G401.6 (cell line): ENCODE measurements around the gene MYO1E.
A peak's percentile ranks its signal among the peaks of the same experiment; 100 is the strongest.

Source experiments
- FAIRE-seq: peaks from 2 replicates; lab custom pipeline; 2012; peaks lifted over from hg19 to GRCh38; lab: Jason Lieb, UNC

MYO1E gene

DNA sequence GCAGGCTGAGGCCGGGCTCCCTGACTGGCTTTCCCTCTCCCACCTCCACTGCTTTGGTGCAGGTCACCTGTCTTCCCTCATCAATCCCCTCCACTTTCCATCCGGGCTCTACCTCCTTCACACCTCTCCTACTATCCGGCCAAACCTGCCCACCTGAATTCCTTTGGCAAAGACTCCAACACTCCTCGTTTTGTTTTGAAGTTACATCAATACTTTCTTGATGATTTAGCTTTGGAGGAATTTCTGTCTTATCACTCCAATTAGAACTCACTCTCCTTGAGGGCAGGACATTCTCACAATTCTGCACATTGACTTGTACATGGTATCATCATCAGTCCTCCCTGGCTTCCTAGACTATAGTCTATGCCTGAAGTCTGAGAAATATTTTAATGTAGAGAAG lies 145.7 kb downstream of the MYO1E start:
- FAIRE-seq, result no peak

DNA sequence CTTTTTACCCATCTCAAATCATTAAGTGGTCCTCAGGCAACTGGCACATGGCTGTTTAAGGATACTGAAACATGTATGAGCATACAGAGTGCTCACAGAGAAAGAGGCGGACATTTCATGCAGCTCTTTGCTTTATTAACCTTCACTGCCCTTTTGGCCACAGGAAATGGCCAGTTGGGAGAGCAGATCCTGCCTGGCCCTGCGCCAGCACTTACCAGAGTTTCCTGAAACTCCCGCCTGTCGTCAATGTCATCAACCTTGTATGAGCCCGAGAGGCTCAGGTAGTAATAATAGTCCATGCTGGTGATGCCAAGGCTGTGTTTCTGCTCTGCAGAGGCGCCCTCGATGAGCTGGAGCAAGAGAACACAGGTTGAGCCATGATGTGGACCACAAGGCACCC lies 148.2 kb downstream of the MYO1E start:
- no peak for FAIRE-seq

DNA sequence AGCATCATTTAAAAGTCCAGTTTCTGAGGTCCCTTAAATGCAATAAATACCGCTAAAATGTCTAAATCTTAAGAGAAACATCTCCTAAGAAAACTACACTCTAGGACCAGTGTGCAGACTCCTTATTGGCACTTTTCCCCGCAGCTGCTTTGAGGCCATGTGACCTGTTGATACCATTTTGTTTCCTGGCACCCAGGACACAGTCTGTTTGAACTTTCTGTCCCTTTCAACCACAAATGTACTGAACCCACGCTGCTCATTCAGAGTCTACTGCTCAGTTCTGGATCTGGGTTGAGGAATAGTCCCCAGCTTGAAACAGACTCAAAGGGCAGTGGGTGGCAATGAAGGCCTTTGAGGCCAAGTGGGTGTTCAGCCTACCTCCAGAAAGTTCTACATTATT lies 148.9 kb downstream of the MYO1E start:
- no peak for FAIRE-seq

DNA sequence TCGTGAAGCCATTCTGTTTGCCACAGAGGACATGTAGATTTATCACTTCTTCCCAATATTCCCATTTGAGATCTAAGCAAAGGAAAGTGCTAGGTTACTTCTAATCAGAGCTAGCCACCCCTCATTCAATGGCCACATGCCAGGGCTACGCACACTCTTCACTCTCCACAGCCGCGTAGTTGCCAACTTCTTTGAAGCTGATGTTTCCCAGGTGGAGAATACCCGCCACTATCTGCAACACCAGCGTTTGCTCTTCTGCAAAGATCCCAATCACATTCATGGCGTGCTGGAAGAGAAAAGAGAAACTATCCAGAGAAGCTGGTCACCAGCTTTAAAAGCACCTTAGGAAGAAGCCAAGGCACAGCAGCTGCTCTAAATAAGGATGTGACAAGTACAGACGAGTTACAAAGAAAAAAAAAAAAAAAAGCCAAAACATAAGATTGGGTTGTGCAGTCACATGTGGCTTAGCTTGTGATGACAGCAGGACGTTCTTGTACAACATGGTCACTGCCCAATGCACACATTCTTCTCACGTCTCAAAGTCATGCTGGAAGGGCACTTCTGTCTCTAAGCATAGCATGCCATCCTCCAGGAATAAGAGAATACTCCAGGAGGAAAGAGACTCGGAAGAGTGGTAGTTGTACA lies 149.6 kb downstream of the MYO1E start:
- FAIRE-seq, result no peak

DNA sequence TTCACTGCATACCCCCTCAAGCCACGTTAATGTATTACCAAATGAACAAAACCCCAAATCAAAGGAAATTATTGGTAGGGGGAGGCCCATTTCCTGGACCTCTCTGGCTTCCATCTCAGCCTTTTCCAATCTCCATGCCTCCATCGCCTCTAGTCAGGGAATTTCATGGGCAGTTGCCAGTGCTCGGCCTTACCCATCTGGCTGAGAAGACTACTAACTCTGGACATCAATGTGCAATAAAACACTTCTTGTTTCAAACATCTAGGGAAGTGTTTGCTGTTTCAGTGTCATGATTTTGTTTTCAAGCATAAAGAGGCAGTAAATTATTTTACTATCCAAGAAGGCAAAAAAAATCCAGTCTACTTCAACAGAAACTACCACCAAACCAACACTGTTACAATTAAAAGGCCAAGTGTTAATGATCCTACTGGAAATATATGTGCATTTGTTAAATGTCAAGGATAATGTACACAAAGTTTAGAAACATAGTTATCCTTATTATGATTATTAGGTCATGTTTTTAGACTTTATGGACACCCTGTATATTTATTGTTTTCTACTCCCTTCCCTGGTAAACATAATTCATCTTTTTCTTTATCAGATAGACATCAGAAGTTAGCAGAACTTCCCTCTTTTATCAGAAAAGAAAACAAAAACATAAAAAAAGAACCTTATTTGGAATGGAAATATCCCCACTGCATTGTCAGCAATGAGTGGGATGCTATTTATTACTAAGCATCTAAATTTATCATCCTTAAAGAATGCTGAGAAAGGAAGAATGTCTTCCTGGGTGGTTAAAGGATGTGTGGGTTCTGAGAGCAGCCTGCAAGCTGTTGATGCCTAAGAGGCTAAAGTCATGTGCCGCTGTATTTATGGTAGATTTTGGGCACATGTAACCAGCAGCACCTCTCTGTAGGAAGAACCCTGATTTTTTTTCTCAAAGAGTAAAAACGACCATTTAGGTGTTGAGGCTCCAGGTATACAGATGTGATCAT lies 150.9 kb downstream of the MYO1E start:
- no peak for FAIRE-seq

DNA sequence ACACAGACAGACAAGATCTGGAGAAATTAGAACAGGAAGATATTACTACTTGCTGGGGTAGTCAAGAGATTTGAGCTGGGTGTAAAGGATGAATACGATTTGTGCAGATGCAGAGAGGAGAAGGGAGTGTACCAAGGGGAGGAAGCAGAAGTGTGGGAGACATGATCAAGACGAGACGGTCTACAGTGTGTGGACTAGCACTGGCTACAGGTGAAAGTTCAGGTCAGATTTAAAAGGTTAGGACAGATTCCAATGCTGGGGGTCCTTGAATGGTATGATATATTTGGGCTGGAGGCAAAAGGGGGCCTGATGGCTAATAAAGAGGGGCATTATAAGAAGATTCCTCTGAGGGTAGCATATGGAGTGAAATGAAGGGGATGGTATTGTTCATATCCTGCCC lies 154.0 kb downstream of the MYO1E start:
- no peak for FAIRE-seq

DNA sequence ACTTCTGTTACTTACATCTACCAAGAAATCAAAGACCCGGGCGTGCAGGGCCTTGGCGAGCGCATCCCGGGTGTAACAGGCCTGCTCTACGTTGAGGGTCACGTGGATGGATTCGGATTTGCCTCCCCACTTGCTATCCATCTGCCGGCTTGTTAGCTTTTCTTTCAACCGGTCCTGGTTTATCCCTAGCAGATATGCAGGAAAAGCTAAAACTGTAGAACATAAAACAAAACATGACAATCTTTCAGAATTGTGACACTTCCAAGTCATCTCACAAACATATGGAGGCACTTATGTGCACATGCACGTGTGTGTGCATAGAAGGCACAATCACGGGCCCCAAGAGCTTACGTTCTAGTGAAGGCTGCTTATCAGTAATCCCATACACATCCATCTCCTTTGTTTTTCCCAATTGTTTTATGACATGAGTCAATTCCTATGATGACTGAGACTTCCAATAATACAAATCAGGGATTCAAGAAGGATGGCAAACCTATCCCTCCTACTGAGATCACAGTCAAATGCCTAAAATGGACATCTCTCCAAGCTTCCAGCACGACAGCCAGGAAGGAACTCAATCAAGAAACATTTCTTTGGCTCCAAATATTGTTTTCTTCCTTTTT lies 154.7 kb downstream of the MYO1E start:
- FAIRE-seq, result no peak

DNA sequence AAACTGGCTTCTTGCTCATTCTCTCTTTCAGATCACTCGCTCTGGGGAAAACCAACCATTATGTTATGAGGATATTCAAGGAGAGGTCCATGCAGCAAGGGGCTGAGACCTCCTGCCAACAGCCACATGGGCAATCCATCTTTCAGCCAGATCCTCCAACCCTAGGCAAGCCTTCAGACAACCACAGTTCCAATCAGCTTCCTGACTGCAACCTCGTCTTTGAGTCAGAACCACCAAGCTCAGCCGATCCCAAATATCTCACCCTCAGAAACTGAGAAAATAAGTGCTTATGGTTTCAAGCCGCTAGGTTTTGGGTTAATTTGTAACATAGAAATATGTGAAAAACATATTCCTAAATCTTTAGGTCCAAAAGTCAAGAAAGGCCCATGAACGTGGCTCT lies 155.8 kb downstream of the MYO1E start:
- FAIRE-seq, result no peak

DNA sequence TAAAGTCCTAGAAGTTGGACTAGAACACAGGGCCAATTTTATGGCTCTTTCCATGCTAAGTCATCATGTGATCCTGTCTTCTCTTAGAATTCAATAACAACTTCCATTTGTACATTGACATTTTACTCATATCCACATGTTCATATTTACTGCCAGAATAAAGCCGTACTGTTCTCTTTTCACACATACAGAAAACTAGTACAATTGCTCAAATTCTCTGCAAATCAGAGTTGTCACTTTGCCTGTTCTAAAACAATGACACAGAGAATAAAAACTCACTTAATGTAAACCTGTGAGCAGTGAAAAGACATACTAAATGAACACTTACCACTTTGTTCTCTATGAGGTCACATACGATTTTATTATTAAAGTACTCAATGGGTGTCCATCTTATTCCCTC lies 162.5 kb downstream of the MYO1E start:
- FAIRE-seq, result no peak

DNA sequence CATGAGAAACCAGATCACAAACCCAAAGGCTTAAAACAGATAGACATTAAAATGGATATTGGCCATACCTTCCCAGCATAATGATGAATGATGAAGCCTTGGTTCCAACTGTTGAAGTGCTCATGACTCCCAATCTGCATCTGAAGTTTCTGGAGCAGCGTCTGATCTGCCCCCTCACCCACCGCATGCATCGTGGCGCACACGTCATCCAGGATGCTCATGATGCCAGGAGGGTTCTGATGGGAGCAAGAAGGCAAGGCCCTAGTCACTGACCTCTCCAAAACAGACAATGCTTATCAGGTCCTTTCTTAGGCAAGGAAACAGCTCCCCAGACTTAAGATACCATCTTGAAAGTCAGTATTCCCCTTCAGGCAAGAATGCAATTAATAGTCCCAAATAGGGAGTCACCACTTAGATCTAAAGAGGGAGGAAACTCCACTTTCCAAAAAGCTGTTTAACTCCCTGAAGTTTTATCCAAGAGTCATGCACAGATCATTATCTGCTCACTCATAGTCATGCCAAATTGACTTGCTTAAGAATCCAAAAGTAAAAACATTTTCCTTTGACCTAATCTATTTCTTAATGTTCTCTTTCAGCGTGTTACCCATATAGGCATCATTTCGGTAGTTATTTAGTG lies 163.9 kb downstream of the MYO1E start:
- FAIRE-seq, result no peak

DNA sequence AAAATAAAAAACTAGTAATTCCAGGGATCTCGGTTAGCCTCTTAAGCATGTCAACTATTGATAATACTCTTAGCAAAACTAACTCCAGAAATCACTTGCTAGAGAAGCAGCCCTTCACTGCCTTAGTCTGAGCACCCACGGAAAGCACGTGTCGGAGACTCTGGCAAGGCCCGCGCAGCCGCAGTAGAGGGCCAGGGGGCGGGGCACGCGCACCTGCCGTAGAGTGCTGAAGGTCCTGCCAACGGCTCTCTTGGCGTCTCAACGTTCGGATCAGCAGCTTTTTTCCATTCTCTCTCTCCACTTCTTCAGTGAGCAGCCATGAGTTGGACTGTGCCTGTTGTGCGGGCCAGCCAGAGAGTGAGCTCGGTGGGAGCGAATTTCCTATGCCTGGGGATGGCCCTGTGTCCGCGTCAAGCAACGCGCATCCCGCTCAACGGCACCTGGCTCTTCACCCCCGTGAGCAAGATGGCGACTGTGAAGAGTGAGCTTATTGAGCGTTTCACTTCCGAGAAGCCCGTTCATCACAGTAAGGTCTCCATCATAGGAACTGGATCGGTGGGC lies 166.0 kb downstream of the MYO1E start, which contains the start of gene LDHAL6B:
LDHAL6B (plus strand) TSS at position 221 of the 561 bp plus-strand sequence; CDS start at position 319, 98 bp downstream.
- no peak for FAIRE-seq

DNA sequence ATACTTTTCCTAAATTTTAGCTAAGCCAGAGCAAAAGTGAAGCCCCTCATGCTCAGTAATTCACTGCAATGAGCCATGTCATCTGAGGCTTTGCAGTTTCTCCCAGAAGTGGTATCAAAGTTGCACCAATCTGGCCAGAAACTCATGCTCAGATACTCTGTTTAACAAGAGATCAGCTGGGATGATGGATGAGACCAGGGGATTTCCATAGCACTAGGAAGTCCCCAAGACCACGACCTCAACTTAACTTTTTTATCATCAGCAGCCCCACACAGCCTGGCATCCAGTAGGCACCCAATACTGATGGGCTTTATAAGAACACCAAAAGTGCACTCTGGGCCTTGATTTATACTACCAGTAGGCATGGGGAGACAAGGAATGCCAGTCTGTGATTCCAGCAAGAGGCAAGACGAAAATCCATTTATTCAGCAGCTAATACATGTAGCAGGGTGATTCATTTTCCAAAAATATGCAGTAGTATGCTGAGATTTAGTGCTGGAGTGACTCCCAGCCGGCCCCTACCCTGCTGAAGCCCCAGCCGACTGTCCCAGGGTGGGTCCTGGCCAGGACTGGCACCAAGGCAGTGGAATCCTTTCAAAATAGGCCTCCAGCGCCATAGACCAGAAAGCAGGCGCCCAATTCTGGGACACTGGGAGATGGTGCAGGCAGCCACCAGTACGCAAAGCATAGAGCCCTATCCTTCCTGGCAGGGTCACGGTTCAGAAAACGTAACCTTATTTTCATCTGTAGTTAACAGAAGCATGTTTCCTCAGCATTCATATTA lies 166.6 kb downstream of the MYO1E start:
- FAIRE-seq, result no peak

DNA sequence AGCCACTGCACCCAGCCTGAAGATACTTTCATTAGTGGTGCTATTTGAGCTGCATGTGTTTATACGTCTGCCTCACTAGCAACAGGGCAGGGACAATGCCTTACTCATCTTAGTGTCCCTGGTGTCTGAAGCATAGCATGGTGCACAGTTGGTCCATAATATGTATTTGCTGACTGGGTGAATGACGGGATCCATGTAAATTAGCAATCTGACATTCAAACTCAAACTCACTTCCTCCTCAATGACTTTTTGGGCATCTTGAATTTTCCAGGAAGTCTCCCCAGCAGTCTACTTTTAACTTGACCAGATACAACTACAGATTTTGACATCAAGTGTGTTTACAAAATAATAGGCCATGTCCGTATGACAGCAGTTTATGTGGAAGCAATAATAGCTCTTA lies 169.0 kb downstream of the MYO1E start:
- no peak for FAIRE-seq

DNA sequence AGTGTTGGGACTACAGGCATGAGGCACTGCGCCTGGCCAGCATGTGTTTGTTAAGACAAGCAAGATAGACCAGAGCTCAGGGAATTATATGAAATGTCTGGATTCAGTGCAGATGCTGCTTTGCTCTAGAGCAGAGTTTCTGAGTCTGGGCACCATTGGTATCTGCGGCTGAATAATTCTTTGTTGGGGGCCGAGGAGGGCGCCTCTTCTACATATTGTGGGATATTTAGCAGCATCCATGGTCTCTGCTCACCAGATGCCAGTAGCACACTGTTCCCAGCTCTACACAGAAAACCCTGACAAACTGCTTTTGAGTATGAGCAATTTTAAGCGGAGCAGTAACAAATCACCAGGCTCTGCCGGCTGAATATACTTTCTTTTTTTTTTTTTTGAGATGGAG lies 169.7 kb downstream of the MYO1E start:
- FAIRE-seq, result no peak

DNA sequence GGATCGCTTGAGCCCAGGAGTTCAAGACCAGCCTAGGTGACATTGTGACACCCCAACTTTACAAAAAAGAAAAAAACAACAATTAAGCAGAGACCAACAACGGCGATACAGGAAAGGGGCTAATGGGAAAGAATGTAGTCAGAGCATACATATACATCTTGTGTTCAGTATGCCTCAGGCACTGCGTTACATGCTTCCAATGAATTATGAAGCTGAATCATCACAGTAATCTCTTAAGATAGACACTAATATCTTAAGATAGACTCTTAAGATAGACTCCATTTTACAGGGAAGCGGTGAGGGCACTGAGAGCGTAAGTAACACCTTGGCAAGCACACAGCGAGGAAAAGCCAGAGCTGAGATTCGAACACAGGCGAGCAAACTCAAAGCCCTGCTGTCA lies 172.1 kb downstream of the MYO1E start:
- no peak for FAIRE-seq

DNA sequence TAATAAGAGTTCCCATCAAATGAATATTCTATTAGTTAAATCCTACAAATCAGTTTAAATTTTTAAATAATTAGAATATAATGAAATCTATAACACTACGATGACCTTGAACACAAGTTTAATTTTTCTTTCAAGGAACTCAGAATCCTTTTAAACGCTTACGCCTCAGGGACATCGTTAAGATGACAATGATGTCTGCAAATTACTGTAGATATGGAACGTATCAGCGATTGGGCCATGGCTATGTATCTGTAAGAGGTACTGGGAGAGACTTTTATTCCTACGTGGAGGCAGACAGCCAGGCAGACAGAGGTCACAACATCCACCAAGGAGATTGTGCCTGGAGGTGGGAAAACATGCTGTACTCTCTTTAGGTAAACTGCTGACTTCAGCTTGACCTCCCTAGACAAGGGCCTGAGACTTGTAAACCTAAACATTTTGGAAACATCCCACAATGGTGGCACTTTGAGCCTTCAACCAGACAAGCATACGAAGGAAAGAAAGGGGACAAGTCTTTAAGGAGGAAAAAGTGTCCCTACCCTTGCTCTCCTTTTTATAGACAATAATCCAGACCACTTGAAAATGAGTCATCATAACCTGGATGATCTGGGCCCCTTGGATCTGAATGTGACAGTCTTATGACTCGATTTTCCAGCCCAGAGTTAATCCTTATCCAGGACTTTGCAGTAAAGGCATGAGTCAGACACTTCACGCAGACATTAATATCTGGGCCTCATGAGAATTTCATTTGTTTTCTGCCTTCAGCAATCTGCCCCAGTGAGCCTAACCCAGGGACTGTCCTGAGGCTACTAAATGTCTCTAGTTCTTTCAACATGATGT lies 172.8 kb downstream of the MYO1E start:
- peak; percentile 65 for FAIRE-seq

DNA sequence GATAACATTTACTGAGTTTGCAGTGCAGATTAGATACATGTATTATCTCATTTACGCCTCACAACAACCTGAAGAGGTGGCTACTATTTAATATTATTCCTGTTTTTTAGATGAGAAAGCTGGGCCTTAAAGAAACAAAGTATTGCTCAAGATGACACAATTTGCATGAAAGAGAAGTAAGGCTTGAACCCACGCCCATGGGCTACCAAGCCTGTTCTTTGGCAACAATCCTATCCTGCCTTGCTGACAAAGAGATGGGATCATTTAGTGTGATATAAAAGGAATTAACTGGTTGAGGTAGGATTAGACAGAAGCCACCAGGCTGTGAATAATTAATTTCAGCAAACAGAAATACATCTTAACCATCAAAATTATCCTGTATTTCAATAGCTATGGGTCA lies 175.2 kb downstream of the MYO1E start:
- FAIRE-seq, result no peak

DNA sequence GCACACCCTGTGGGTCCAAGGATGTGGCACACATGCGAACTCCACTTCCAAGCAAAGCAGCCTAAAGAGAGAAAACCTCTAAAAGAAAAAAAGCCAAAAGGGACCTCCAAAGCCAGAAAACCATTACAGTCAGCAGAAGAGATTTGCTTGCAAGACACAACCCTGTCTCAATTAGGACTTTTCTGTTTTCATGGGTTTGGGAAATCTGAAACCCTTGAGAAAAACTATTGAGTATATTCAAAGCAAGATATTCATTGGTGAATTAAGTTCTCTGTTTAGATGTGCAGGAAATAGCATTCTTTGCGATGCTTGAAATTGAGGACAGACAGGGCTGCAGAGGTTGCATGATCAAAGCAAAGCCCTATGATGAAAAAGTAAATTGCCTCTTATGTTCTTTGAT lies 176.3 kb downstream of the MYO1E start:
- FAIRE-seq, result no peak

DNA sequence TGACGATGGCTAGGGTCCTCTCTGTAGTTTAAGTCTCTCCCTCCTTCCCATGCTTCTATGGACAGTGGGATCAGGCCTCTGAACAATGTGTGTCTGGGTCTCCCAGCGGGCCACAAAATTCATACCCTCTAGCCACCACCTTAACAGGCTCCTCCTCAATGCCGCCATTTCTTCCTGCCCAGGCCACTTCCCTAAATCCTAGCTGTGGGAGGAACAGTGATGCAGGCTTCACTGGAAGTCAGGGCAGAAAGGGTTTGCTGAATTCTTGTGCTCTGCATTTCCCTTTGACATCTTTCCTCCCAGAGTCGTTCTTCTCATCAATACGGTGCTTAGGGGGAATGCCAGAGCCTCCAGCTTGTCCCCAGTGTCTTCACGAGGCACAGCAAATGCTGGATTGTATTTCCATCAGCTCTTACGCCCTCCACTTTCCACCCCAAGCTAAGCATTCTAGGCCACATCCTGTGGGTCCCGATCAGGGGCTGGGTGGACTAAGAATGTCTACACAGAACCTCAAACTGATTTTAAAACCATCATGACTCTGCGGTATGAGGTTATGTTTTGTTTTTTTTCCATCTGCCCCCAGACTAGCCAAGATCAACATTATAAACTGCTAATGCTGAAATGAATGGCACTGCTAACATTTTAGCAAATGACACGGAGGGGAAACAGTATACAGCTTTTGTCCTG lies 177.9 kb downstream of the MYO1E start:
- FAIRE-seq, result no peak

DNA sequence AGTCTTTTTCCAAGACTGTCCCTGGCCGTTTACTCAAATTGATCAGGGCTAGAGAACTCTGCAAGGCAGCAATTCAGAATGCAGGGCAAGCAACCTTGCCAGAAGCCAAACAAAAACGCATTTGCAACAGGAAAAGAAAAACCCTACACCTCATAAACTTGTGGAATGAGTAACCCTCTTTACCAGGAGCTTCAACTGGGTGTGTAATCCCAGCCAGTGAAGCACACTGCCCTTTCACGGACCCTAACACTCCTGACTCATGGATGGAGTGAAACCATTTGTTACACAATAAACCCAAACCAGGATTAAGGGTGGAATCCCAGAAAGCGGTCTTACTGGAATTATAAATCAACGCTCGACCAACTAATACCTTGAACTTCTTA lies 180.8 kb downstream of the MYO1E start:
- FAIRE-seq, result no peak
